ENCODE results near the gene SLC25A22. TPM values are rescaled to one million over a fixed set of nuclear protein-coding genes. Genes with fewer than 3 reads are reported as not detected.

The SLC25A22 gene
- total RNA-seq, 1 experiment from 2014 or later: 44.5 TPM

- no TSS peak for BruUV-seq (replicated peaks)
- H3K4me1 Mint-ChIP-seq (ENCODE audit: low read depth, unreplicated experiment): no peaks in the 10 kb centered on the region
- CTCF ChIA-PET: interaction anchor here (1.0 to 1.4 kb wide), 2 partner anchors 13 to 14 kb away, joined by 3 to 5 read pairs; no protein-coding TSS in a partner anchor
- H3K4me3 Mint-ChIP-seq (ENCODE audit: low read depth, unreplicated experiment): no peak within 1 kb of the TSS
- intact Hi-C loops (cut with micrococcal nuclease; ENCODE audit: unreplicated experiment): no loop called here
- no peak for TF ChIP-seq CTCF (IDR thresholded peaks at IDR 0.05; ENCODE audit: unreplicated experiment)
- peaks cover 52% of the 10 kb centered on the region for H3K36me3 Mint-ChIP-seq (ENCODE audit: insufficient read depth, unreplicated experiment)
- H3K27ac Mint-ChIP-seq (ENCODE audit: unreplicated experiment): no peak within 1 kb of the TSS
- H3K9me3 Mint-ChIP-seq (ENCODE audit: low read depth, unreplicated experiment): no peaks in the 10 kb centered on the region
- DNase-seq: no peak
- no peaks in the 10 kb centered on the region for H3K27me3 Mint-ChIP-seq (ENCODE audit: unreplicated experiment)
Measured at GRCh38 chr11:789943-790342, 8.1 kb downstream of the SLC25A22 start, which contains the start of gene CEND1. TSS of gene CEND1 (minus strand) at chr11:790090. CDS start at chr11:788576, 1,514 bp downstream.

- Mint-ChIP-seq H3K4me1 (ENCODE audit: low read depth, unreplicated experiment) (no peaks in the 10 kb centered on the region), H3K4me3 (ENCODE audit: low read depth, unreplicated experiment) (no peak overlapping the region), H3K27ac (ENCODE audit: unreplicated experiment) (no peak overlapping the region), H3K27me3 (ENCODE audit: unreplicated experiment) (no peaks in the 10 kb centered on the region), H3K36me3 (ENCODE audit: insufficient read depth, unreplicated experiment) (peaks cover 52% of the 10 kb centered on the region), H3K9me3 (ENCODE audit: low read depth, unreplicated experiment) (no peaks in the 10 kb centered on the region)
- CTCF ChIA-PET: interaction anchor here (1.4 kb wide), 1 partner anchor 12 kb away, joined by 3 read pairs; no protein-coding TSS in a partner anchor
- DNase-seq: no peak
- no peak for TF ChIP-seq CTCF (IDR thresholded peaks at IDR 0.05; ENCODE audit: unreplicated experiment)
- intact Hi-C loops (cut with micrococcal nuclease; ENCODE audit: unreplicated experiment): no loop called here
- BruUV-seq (replicated peaks): no TSS peak
Measured at GRCh38 chr11:788953-789940, 8.8 kb downstream of the SLC25A22 start.

GRCh38 chr11:788009-788640 lies 10.0 kb downstream of the SLC25A22 start:
- Mint-ChIP-seq H3K4me3 (ENCODE audit: low read depth, unreplicated experiment) (no peak overlapping the region), H3K4me1 (ENCODE audit: low read depth, unreplicated experiment) (no peaks in the 10 kb centered on the region), H3K9me3 (ENCODE audit: low read depth, unreplicated experiment) (no peaks in the 10 kb centered on the region), H3K27me3 (ENCODE audit: unreplicated experiment) (no peaks in the 10 kb centered on the region), H3K27ac (ENCODE audit: unreplicated experiment) (no peak overlapping the region), H3K36me3 (ENCODE audit: insufficient read depth, unreplicated experiment) (peaks cover 54% of the 10 kb centered on the region)
- BruUV-seq (replicated peaks): no TSS peak
- CTCF ChIA-PET: no interaction called here
- TF ChIP-seq CTCF (IDR thresholded peaks at IDR 0.05; ENCODE audit: unreplicated experiment): no peak
- intact Hi-C loops (cut with micrococcal nuclease; ENCODE audit: unreplicated experiment): no loop called here
- DNase-seq: no peak

- Mint-ChIP-seq H3K36me3 (ENCODE audit: insufficient read depth, unreplicated experiment) (peaks cover 49% of the 10 kb centered on the region), H3K27me3 (ENCODE audit: unreplicated experiment) (no peaks in the 10 kb centered on the region), H3K27ac (ENCODE audit: unreplicated experiment) (no peak overlapping the region), H3K4me3 (ENCODE audit: low read depth, unreplicated experiment) (no peak overlapping the region), H3K9me3 (ENCODE audit: low read depth, unreplicated experiment) (no peaks in the 10 kb centered on the region), H3K4me1 (ENCODE audit: low read depth, unreplicated experiment) (no peaks in the 10 kb centered on the region)
- TF ChIP-seq CTCF (IDR thresholded peaks at IDR 0.05; ENCODE audit: unreplicated experiment): no peak
- DNase-seq: no peak
- CTCF ChIA-PET: no interaction called here
- no TSS peak for BruUV-seq (replicated peaks)
- intact Hi-C loops (cut with micrococcal nuclease; ENCODE audit: unreplicated experiment): no loop called here
Measured at GRCh38 chr11:787084-787675, 10.9 kb downstream of the SLC25A22 start.

All from Calu3 (cell line).